ENCODE data around the gene SMC1B. TPM values are rescaled to one million over a fixed set of nuclear protein-coding genes. Genes with fewer than 3 reads are reported as not detected.

SMC1B gene
- polyA plus RNA-seq, 3 donors: not detected

GRCh38 chr22:45308391-45308956, 104.9 kb downstream of the SMC1B start:
- peaks cover 2 to 4% (median 3%) of the 10 kb centered on the region in 3 donors for H3K27me3 Mint-ChIP-seq (ENCODE audit: low read depth in 3 of 3)
- peaks cover 8 to 16% of the 10 kb centered on the region in 2 donors for H3K36me3 Mint-ChIP-seq
- TF ChIP-seq CTCF (IDR thresholded peaks at IDR 0.05): no peak
- Histone ChIP-seq H3K27ac (ENCODE audit: low read depth in 1 of 2, low read length in 2 of 2) (peak overlapping the region in 1 of 2 donors; percentile 90), H3K36me3 (replicated peaks in 1 of 2; ENCODE audit: control insufficient read depth in 1 of 2, insufficient read depth in 2 of 2, low read length in 2 of 2) (peaks cover 0 to 3% of the 10 kb centered on the region in 2 donors), H3K27me3 (ENCODE audit: control insufficient read depth in 2 of 2, insufficient read depth in 2 of 2, low read length in 2 of 2) (no peaks in the 10 kb centered on the region), H3K79me2 (ENCODE audit: insufficient read depth, low read length) (peaks cover 33% of the 10 kb centered on the region), H3K4me3 (replicated peaks in 1 of 3; ENCODE audit: low read depth in 2 of 3, low read length in 3 of 3) (peak overlapping the region in 1 of 3 experiments; percentile 85), H3K4me2 (replicated peaks; ENCODE audit: extremely low read depth, low read length, poor library complexity, severe bottlenecking) (peak overlapping the region; percentile 95), H3K9ac (ENCODE audit: insufficient read depth, low read length, poor library complexity, severe bottlenecking) (peak overlapping the region; percentile 92), H3K9me3 (replicated peaks in 1 of 2; ENCODE audit: control insufficient read depth in 1 of 2, insufficient read depth in 1 of 2, low read length in 2 of 2) (no peaks in the 10 kb centered on the region), H3K4me1 (ENCODE audit: control insufficient read depth in 1 of 2, insufficient read depth in 2 of 2, low read length in 2 of 2) (peaks cover 24 to 28% of the 10 kb centered on the region in 2 donors), H2AFZ (ENCODE audit: insufficient read depth, low read depth, low read length, poor library complexity, severe bottlenecking) (peak overlapping the region; percentile 90), H4K20me1 (ENCODE audit: insufficient read depth, low read length) (peaks cover 8% of the 10 kb centered on the region)
- no peaks in the 10 kb centered on the region for H3K9me3 Mint-ChIP-seq
- WGBS (ENCODE audit: insufficient coverage): no CpG with 5 or more reads among the region's 6 CpGs
- H3K27ac Mint-ChIP-seq: peak overlapping the region; percentile 40 to 96 (median 93)
- H3K4me1 Mint-ChIP-seq: peaks cover 47% of the 10 kb centered on the region
- intact Hi-C loops (cut with micrococcal nuclease): loop anchor here (2.0 to 5.0 kb wide), 3 partner anchors 24 to 38 kb away; partner anchors contain the start of gene UPK3A (in 1 of the 2)
- peak in 2 of 3 donors; percentile 35 to 57 for DNase-seq
- peak overlapping the region; percentile 80 to 88 for H3K4me3 Mint-ChIP-seq

DNA sequence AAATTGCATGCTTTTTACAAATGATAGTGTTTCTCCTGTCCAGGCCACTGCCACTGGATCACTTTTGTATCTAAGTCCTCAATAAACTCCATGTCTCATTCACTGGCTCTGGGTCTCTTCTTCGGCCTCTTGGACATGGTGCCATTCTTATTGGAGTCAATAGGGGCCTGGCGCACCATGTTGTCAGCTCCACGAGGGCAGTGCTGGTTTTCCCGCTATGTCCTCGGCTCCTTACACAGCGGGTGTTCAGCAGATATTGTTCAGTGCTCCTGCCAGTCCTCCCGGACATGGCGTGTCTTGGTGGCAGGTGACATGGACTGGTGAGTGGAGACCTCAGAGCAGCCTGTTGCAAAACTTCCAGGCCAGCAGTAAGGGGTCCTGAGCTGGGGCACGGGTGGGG, 107.3 kb downstream of the SMC1B start:
- Mint-ChIP-seq H3K27ac (peak overlapping the region in 2 of 7 donors; percentile 61 to 64), H3K4me3 (no peak overlapping the region), H3K9me3 (no peaks in the 10 kb centered on the region), H3K27me3 (ENCODE audit: low read depth in 3 of 3) (peaks cover 2 to 4% (median 4%) of the 10 kb centered on the region in 3 donors), H3K4me1 (peaks cover 47% of the 10 kb centered on the region), H3K36me3 (no peaks in the 10 kb centered on the region)
- intact Hi-C loops (cut with micrococcal nuclease): loop anchor here in 1 of 2 donors (5.0 kb wide), 1 partner anchor 34 kb away; no protein-coding TSS in a partner anchor
- H3K27ac ChIP-seq (ENCODE audit: low read depth in 1 of 2, low read length in 2 of 2): no peak overlapping the region
- H3K27me3 ChIP-seq (ENCODE audit: control insufficient read depth in 2 of 2, insufficient read depth in 2 of 2, low read length in 2 of 2): no peaks in the 10 kb centered on the region
- H3K4me3 ChIP-seq (replicated peaks in 1 of 3; ENCODE audit: low read depth in 2 of 3, low read length in 3 of 3): no peak overlapping the region
- H3K4me1 ChIP-seq (ENCODE audit: control insufficient read depth in 1 of 2, insufficient read depth in 2 of 2, low read length in 2 of 2): peaks cover 39 to 43% of the 10 kb centered on the region in 2 donors
- H3K9ac ChIP-seq (ENCODE audit: insufficient read depth, low read length, poor library complexity, severe bottlenecking): no peak overlapping the region
- 96% methylated on average over 6 of the region's 9 CpGs for WGBS (ENCODE audit: insufficient coverage)
- no peaks in the 10 kb centered on the region for H3K36me3 ChIP-seq (replicated peaks in 1 of 2; ENCODE audit: control insufficient read depth in 1 of 2, insufficient read depth in 2 of 2, low read length in 2 of 2)
- no peak for TF ChIP-seq CTCF (IDR thresholded peaks at IDR 0.05)
- DNase-seq: no peak
- H3K79me2 ChIP-seq (ENCODE audit: insufficient read depth, low read length): peaks cover 13% of the 10 kb centered on the region
- H4K20me1 ChIP-seq (ENCODE audit: insufficient read depth, low read length): peaks cover 3% of the 10 kb centered on the region
- H3K4me2 ChIP-seq (replicated peaks; ENCODE audit: extremely low read depth, low read length, poor library complexity, severe bottlenecking): no peak overlapping the region
- no peaks in the 10 kb centered on the region for H3K9me3 ChIP-seq (replicated peaks in 1 of 2; ENCODE audit: control insufficient read depth in 1 of 2, insufficient read depth in 1 of 2, low read length in 2 of 2)
- no peak overlapping the region for H2AFZ ChIP-seq (ENCODE audit: insufficient read depth, low read depth, low read length, poor library complexity, severe bottlenecking)

Data from CD14-positive monocyte (primary cell).